Measurements from ENCODE around the gene PTGIS.

GRCh38 chr20:49616154-49617007 lies 48.4 kb upstream of the PTGIS start:
- TF ChIP-seq SP1 (IDR thresholded peaks at IDR 0.05) (no peak), HDGF (IDR thresholded peaks at IDR 0.05; ENCODE audit: borderline replicate concordance) (no peak), FOXA1 (IDR thresholded peaks at IDR 0.05) (no peak), FOXM1 (IDR thresholded peaks at IDR 0.05; ENCODE audit: borderline replicate concordance) (no peak), ZNF384 (IDR thresholded peaks at IDR 0.05) (no peak), NFRKB (IDR thresholded peaks at IDR 0.05) (no peak), TARDBP (IDR thresholded peaks at IDR 0.05) (no peak)

All from HEK293T (cell line).